ENCODE data around the gene TEX101.

- TF ChIP-seq CTCF (IDR thresholded peaks at IDR 0.05) (no peak), POLR2AphosphoS5 (IDR thresholded peaks at IDR 0.05) (no peak)
These were observed 33.0 kb downstream of the TEX101 start for GRCh38 chr19:43447655-43448054.
